ENCODE results near the gene RIPPLY1. TPM values are rescaled to one million over a fixed set of nuclear protein-coding genes. Genes with fewer than 3 reads are reported as not detected.

Gene RIPPLY1
- total RNA-seq, 4 donors from 2014 or later: not detected

DNA sequence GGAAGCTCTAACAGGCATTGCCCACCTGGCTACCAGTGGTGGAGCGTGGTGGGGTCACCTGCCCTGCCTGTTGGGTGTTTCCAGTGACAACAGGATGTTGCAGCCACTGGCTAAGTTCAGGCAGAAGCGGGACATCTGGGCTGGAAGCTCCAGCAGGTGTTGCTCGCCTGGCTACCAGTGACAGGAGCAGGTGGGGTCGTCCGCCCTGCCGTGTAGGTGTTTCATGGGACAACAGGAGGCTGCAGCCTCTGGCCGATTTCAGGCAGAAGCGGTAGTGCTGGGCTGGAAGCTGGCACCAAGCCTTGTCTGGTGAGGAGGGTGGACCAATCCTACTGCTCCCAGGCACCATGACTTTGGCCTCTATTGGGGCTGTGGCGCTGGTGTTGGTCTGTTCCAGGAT lies 39.4 kb downstream of the RIPPLY1 start:
- DNase-seq: no peak
- no peak overlapping the region for H3K27ac ChIP-seq
- ATAC-seq: no peak
- intact Hi-C loops (cut with DNase I; ENCODE audit: low total_unique reads) (no loop called here), in situ Hi-C loops (cut with MboI; ENCODE audit: low sequenced_read_pairs in 4 of 4) (no loop called here)
- H3K27me3 ChIP-seq: peaks cover 0 to 6% (median 0%) of the 10 kb centered on the region in 3 donors
- TF ChIP-seq CTCF (IDR thresholded peaks at IDR 0.05 in 4 of 5, conservative IDR thresholded peaks at IDR 0.05 in 1 of 5) (no peak), POLR2A (IDR thresholded peaks at IDR 0.05) (no peak)
- H3K4me1 ChIP-seq: no peaks in the 10 kb centered on the region
- H3K9me3 ChIP-seq: no peaks in the 10 kb centered on the region
- H3K36me3 ChIP-seq: no peaks in the 10 kb centered on the region
- no peak overlapping the region for H3K4me3 ChIP-seq

DNA sequence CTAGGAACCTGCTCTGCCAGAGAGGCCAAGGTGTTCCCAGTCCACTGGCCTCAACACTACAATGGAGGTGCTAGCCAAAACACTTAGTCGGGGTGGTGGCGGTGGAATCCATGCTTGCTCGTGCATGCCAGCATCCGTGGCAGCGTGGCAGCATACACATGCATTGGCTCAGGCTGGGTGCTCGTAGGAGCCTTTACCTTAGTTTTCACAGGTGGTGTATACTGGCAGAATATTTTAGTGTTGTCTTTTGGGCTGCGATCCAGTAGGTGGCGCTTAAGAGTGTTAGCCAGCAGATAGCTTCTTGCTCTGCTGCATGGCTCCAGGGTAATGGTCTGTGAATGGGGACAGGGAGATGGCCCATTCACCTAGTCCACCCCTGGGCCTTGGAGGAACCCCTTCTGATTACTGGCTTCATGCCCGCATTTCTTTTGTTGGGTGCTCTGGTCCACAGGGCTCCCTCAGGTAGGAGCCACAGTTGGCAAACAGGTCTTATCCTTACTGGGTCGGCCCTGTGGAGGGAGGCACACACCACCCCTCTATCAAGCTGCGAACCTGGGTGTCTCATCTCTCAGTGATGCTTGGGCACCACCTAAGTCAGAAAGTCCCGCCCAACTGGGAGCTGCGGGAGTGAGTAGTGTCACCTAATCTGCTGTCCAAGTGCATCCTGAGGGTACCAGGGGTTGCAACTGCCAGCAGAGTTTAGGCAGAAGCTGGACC lies 40.0 kb downstream of the RIPPLY1 start:
- no peaks in the 10 kb centered on the region for H3K36me3 ChIP-seq
- no peak for DNase-seq
- in situ Hi-C loops (cut with MboI; ENCODE audit: low sequenced_read_pairs in 4 of 4) (no loop called here), intact Hi-C loops (cut with DNase I; ENCODE audit: low total_unique reads) (no loop called here)
- ATAC-seq: no peak
- peaks cover 0 to 9% (median 0%) of the 10 kb centered on the region in 3 donors for H3K27me3 ChIP-seq
- no peak overlapping the region for H3K4me3 ChIP-seq
- no peaks in the 10 kb centered on the region for H3K4me1 ChIP-seq
- H3K27ac ChIP-seq: no peak overlapping the region
- H3K9me3 ChIP-seq: no peaks in the 10 kb centered on the region
- TF ChIP-seq CTCF (IDR thresholded peaks at IDR 0.05 in 4 of 5, conservative IDR thresholded peaks at IDR 0.05 in 1 of 5) (no peak), POLR2A (IDR thresholded peaks at IDR 0.05) (no peak)

Other genes starting within 250 kb of the RIPPLY1 start
- 10 to 100 TPM in 1 of 4 donors, 1 to 10 TPM in 3; 2.7 to 12.2 (median 5.5) TPM for gene RNF128, start 176.6 kb downstream of the RIPPLY1 start, total RNA-seq
- gene TBC1D8B, start 100.7 kb downstream of the RIPPLY1 start, total RNA-seq: 1 to 10 TPM in 2 of 4 donors, under 1 TPM in 2; 0.55 to 4.8 (median 0.86) TPM
- under 1 TPM in 1 of 4 donors, not detected in 3; 0.16 TPM for gene CLDN2, start 17.1 kb upstream of the RIPPLY1 start, total RNA-seq
- gene MORC4, start 96.9 kb upstream of the RIPPLY1 start, total RNA-seq: 10 to 100 TPM in 1 of 4 donors, 1 to 10 TPM in 3; 5.0 to 10.0 (median 8.4) TPM
- 10 to 100 TPM in 3 of 4 donors, 1 to 10 TPM in 1; 9.9 to 16.0 (median 13.2) TPM for gene RBM41, start 215.5 kb upstream of the RIPPLY1 start, total RNA-seq

All from gastrocnemius medialis (tissue), 4 donors.